HepG2 (cell line): Measurements from ENCODE around the gene SERPINB13. TPM values are rescaled to one million over a fixed set of nuclear protein-coding genes. Genes with fewer than 3 reads are reported as not detected.

Source experiments
- ATAC-seq: fragments of 200-7000 bp; cut with Tn5 transposase; 3 replicates; pipeline ENCODE4 v1.9.1; 2020; ENCODE audit warnings: mild to moderate bottlenecking, moderate library complexity
- BruUV-seq: library from RNA; stranded (reverse); fragments of 400-500 nt; replicated peaks from 2 replicates; lab custom pipeline; 2021; lab: Mats Ljungman, UMichigan
- CTCF ChIA-PET: fragments of 300-600 bp; formaldehyde crosslinking; extraction: SDS; loops from one replicate; lab custom pipeline; 2021; ENCODE audit warnings: low total read pairs, inconsistent platforms, low intra/inter-chr PET ratio; lab: Yijun Ruan, JAX
- POLR2A ChIA-PET: fragments of 350-600 bp; sonication (Branson Sonifier 250); formaldehyde crosslinking; loops from one replicate; lab custom pipeline; 2020; ENCODE audit warnings: antibody characterized with exemption, inconsistent platforms; lab: Yijun Ruan, JAX
- DNase-seq: peaks from one replicate; pipeline ENCODE4 v3.0.0-alpha.2; 2015; ENCODE audit warnings: low spot score
- FAIRE-seq: peaks from 3 replicates; lab custom pipeline; 2011; peaks lifted over from hg19 to GRCh38; lab: Jason Lieb, UNC
- H2AFZ ChIP-seq: one replicate; pipeline ENCODE4 v1.6.1; 2011; ENCODE audit warnings: low read length, inconsistent platforms
- H3K27ac ChIP-seq: fragments of 300-600 bp; 3 replicates; pipeline ENCODE4 v1.8.0; 2011; ENCODE audit warnings: mixed run types, mild to moderate bottlenecking, mixed read lengths, low read length, inconsistent platforms; ENCODE audit not compliant: insufficient read depth; ENCODE audit errors: extremely low read length
- H3K27me3 ChIP-seq, 2 experiments: fragments of 200-600 bp in 1 of 2; 2 replicates in 1 of 2; 3 replicates in 1 of 2; pipeline versions ENCODE4 v1.6.0 to v1.8.0; 2011; ENCODE audit warnings: low read length in 2 of 2, mild to moderate bottlenecking in 2 of 2, moderate library complexity in 2 of 2, inconsistent platforms in 1 of 2; ENCODE audit not compliant: insufficient read depth in 2 of 2, control insufficient read depth in 1 of 2
- H3K36me3 ChIP-seq, 2 experiments: fragments of 200-600 bp in 1 of 2; replicated peaks in 1 of 2; 2 replicates in 1 of 2; 3 replicates in 1 of 2; pipeline versions ENCODE4 v1.5.1 to v1.8.0; 2011; ENCODE audit warnings: low read length in 2 of 2, inconsistent platforms in 1 of 2; ENCODE audit not compliant: insufficient read depth in 2 of 2, control insufficient read depth in 1 of 2
- H3K4me1 ChIP-seq: 2 replicates; pipeline ENCODE4 v1.5.1; 2012; ENCODE audit warnings: low read length, inconsistent platforms; ENCODE audit not compliant: insufficient read depth
- H3K4me2 ChIP-seq: 2 replicates; pipeline ENCODE4 v1.6.0; 2011; ENCODE audit warnings: low read depth, low read length, inconsistent platforms
- H3K4me3 ChIP-seq, 3 experiments: fragments of 200-600 bp in 1 of 3; sonication (generic), shearing (Covaris generic) in 1 of 3; replicated peaks in 1 of 3; 2 replicates each; pipeline ENCODE4 v1.5.1; 2011 to 2016; ENCODE audit warnings: low read length in 3 of 3, inconsistent platforms in 2 of 3, low read depth in 2 of 3, mild to moderate bottlenecking in 2 of 3, control low read depth in 1 of 3, mixed read lengths in 1 of 3; ENCODE audit not compliant: insufficient read depth in 1 of 3
- H3K79me2 ChIP-seq: one replicate; pipeline ENCODE4 v1.6.1; 2011; ENCODE audit warnings: low read length, inconsistent platforms; ENCODE audit not compliant: insufficient read depth
- H3K9ac ChIP-seq: 2 replicates; pipeline ENCODE4 v1.6.0; 2011; ENCODE audit warnings: mild to moderate bottlenecking, low read depth, low read length, inconsistent platforms; ENCODE audit not compliant: insufficient read depth
- H3K9me3 ChIP-seq: 2 replicates; pipeline ENCODE4 v1.5.1; 2012; ENCODE audit warnings: mild to moderate bottlenecking, low read length
- H4K20me1 ChIP-seq: 2 replicates; pipeline ENCODE4 v1.6.0; 2011; ENCODE audit warnings: inconsistent platforms, mild to moderate bottlenecking, low read length, moderate library complexity; ENCODE audit not compliant: insufficient read depth
- FOXP1 ChIP-seq, 2 experiments: fragments of 450-650 bp in 1 of 2; IDR thresholded peaks; 2 replicates each; pipeline ENCODE4 v1.6.1; 2017 to 2018; ENCODE audit warnings: antibody characterized with exemption in 1 of 2
- GTF2F1 ChIP-seq: fragments of 150-350 bp; IDR thresholded peaks from 2 replicates; pipeline ENCODE4 v1.6.1; 2014; ENCODE audit warnings: low read length
- KDM1A ChIP-seq: IDR thresholded peaks from 2 replicates; pipeline ENCODE4 v1.6.1; 2016; ENCODE audit warnings: missing compliant biosample characterization
- SMAD1 ChIP-seq: sonication (generic); formaldehyde crosslinking; IDR thresholded peaks from 2 replicates; pipeline ENCODE4 v1.4.0; 2020; ENCODE audit warnings: missing genetic modification reagents, low read depth, mild to moderate bottlenecking, borderline replicate concordance
- ZNF407 ChIP-seq: sonication (generic); formaldehyde crosslinking; IDR thresholded peaks from one replicate; pipeline ENCODE4 v1.5.1; 2020; ENCODE audit warnings: mild to moderate bottlenecking, missing genetic modification reagents; ENCODE audit errors: not compliant biosample characterization
- WGBS: methylation state at CpG from one replicate; pipeline ENCODE4 v1.1.6; 2017; ENCODE audit warnings: low lambda C conversion rate; 5-methylcytosine and 5-hydroxymethylcytosine counted together
- in situ Hi-C: cut with HindIII; loops from 2 replicates; pipeline ENCODE4 v1.10.0; 2017; ENCODE audit warnings: low pct_unique_long_range_greater_than_20kb; ENCODE audit not compliant: extremely low pct_ligation_motif_present
- intact Hi-C: fragments of 100-400 bp; cut with micrococcal nuclease; formaldehyde crosslinking; loops from one replicate; pipeline ENCODE4 v1.10.0; 2022; ENCODE audit not compliant: unreplicated experiment
- polyA plus RNA-seq, 8 experiments: library from polyadenylated mRNA; depleted of rRNA in 3 of 8; stranded (reverse) in 7 of 8; unstranded in 1 of 8; fragments of >200 nt; fragmentation: Illumina TruSeq in 4 of 8; extraction: Trizol in 4 of 8; gene quantifications; 2 replicates each; pipeline versions ENCODE4 v1.2.1 to v1.2.3, GENCODE V29; 2011 to 2016; ENCODE audit warnings: low read depth in 4 of 8, missing spikeins in 1 of 8, mixed read lengths in 1 of 8; ENCODE audit not compliant: insufficient read depth in 1 of 8
- total RNA-seq, 5 experiments: library from RNA; depleted of rRNA; stranded (reverse); fragments of >200 nt; fragmentation: Illumina TruSeq; extraction: Trizol; gene quantifications; 2 replicates each; pipeline ENCODE4 v1.2.3, GENCODE V29; 2016; ENCODE audit warnings: low read depth in 1 of 5
- TF ChIP-seq, protein P1 (sequence below): sonication (generic); formaldehyde crosslinking; IDR thresholded peaks from 2 replicates; pipeline ENCODE4 v1.4.0; 2020; ENCODE audit warnings: missing genetic modification reagents; ENCODE audit errors: not compliant biosample characterization
- TF ChIP-seq, protein P2 (sequence below): sonication (generic); formaldehyde crosslinking; IDR thresholded peaks from 2 replicates; pipeline ENCODE4 v1.5.0; 2020; ENCODE audit warnings: mild to moderate bottlenecking, missing genetic modification reagents, moderate library complexity

SERPINB13 gene
- total and polyA plus RNA-seq, 2 of the 13 experiments (the other 11 are each of a cell fraction or from before 2014, with no cell fraction given), result not detected

- TF ChIP-seq, protein P1, sequence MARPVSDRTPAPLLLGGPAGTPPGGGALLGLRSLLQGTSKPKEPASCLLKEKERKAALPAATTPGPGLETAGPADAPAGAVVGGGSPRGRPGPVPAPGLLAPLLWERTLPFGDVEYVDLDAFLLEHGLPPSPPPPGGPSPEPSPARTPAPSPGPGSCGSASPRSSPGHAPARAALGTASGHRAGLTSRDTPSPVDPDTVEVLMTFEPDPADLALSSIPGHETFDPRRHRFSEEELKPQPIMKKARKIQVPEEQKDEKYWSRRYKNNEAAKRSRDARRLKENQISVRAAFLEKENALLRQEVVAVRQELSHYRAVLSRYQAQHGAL (CRISPR knock-in tag), result no peak
- TF ChIP-seq SMAD1 (CRISPR knock-in tag) (no peak), GTF2F1 (no peak), FOXP1 (IDR thresholded peaks at IDR 0.05) (no peak), FOXP1 (CRISPR knock-in tag; IDR thresholded peaks at IDR 0.05) (no peak), KDM1A (CRISPR knock-in tag) (no peak)
- TF ChIP-seq, protein P2, sequence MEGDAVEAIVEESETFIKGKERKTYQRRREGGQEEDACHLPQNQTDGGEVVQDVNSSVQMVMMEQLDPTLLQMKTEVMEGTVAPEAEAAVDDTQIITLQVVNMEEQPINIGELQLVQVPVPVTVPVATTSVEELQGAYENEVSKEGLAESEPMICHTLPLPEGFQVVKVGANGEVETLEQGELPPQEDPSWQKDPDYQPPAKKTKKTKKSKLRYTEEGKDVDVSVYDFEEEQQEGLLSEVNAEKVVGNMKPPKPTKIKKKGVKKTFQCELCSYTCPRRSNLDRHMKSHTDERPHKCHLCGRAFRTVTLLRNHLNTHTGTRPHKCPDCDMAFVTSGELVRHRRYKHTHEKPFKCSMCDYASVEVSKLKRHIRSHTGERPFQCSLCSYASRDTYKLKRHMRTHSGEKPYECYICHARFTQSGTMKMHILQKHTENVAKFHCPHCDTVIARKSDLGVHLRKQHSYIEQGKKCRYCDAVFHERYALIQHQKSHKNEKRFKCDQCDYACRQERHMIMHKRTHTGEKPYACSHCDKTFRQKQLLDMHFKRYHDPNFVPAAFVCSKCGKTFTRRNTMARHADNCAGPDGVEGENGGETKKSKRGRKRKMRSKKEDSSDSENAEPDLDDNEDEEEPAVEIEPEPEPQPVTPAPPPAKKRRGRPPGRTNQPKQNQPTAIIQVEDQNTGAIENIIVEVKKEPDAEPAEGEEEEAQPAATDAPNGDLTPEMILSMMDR, result no peak
Observed at GRCh38 chr18:63586966-63587365, at the start of gene SERPINB13 (continued).

DNA sequence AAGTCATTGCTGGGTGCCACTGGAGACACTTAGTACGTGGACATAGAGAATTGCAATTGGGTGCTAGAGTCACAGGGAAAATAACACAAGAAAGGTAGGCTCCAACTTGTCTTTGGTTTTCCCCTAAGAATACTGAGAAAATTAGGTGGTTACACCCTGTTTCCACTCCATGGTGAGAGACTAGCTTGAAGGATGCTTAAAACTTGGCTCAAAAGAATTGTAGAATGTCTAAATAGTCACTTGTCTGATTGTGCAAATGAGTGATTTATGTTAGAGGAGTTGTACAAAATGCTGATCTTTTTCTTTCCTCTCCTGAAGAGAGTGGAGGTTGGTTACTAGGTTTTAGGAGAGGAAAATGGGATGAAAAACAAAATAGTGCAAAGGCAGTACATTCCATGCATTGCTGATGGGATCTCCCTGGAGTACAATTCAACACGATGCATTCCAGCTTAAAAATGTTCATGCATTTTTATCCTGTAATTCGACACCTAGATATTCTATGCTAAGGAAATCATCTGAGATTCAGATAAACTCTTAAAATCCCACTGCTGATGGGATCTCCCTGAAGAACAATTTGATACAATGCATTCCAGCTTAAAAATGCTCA, 47.1 kb upstream of the SERPINB13 start:
- Histone ChIP-seq H3K4me2 (no peak overlapping the region), H3K36me3 (no peaks in the 10 kb centered on the region), H3K9ac (no peak overlapping the region), H4K20me1 (no peaks in the 10 kb centered on the region), H3K27me3 (no peaks in the 10 kb centered on the region), H3K4me1 (no peaks in the 10 kb centered on the region), H3K79me2 (no peaks in the 10 kb centered on the region), H3K4me3 (no peak overlapping the region), H2AFZ (no peak overlapping the region), H3K27ac (no peak overlapping the region), H3K9me3 (no peaks in the 10 kb centered on the region)
- no peak for DNase-seq
- ChIA-PET CTCF (no interaction called here), POLR2A (no interaction called here)
- no peak for FAIRE-seq
- in situ Hi-C loops (no loop called here), intact Hi-C loops (no loop called here)
- no TSS peak for BruUV-seq
- no peak for ATAC-seq
- 0% methylated on average over 3 of the region's 3 CpGs for WGBS
- no peak for TF ChIP-seq ZNF407 (CRISPR knock-in tag)
